GM23248 (cell line): ENCODE results near the gene EEIG2. TPM values are rescaled to one million over a fixed set of nuclear protein-coding genes. Genes with fewer than 3 reads are reported as not detected.

Experiments used
- DNase-seq: peaks from one replicate; pipeline ENCODE4 v3.0.0-alpha.2; 2015
- H2AFZ ChIP-seq: fragments of 200-600 bp; sonication (generic); 2 replicates; pipeline ENCODE4 v1.6.1; 2016; ENCODE audit warnings: antibody characterized with exemption
- H3F3A ChIP-seq: fragments of 200-600 bp; sonication (generic); 2 replicates; pipeline ENCODE4 v1.6.1; 2016; ENCODE audit warnings: mild to moderate bottlenecking, antibody characterized with exemption, mixed run types; ENCODE audit not compliant: insufficient read depth
- H3K27ac ChIP-seq: fragments of 200-600 bp; sonication (generic); 2 replicates; pipeline ENCODE4 v1.5.1; 2016; ENCODE audit warnings: mild to moderate bottlenecking
- H3K27me3 ChIP-seq: fragments of 200-600 bp; sonication (generic); replicated peaks from 2 replicates; pipeline ENCODE4 v1.6.1; 2016; ENCODE audit warnings: mild to moderate bottlenecking; ENCODE audit not compliant: insufficient read depth
- H3K36me3 ChIP-seq: fragments of 200-600 bp; sonication (generic); 2 replicates; pipeline ENCODE4 v1.6.1; 2016; ENCODE audit warnings: low read depth, mild to moderate bottlenecking
- H3K4me1 ChIP-seq: fragments of 200-600 bp; sonication (generic); 2 replicates; pipeline ENCODE4 v1.6.1; 2016; ENCODE audit warnings: mild to moderate bottlenecking; ENCODE audit not compliant: insufficient read depth
- H3K4me2 ChIP-seq: fragments of 200-600 bp; sonication (generic); one replicate; pipeline ENCODE4 v1.6.1; 2016; ENCODE audit warnings: mild to moderate bottlenecking; ENCODE audit not compliant: unreplicated experiment
- H3K4me3 ChIP-seq: fragments of 200-600 bp; sonication (generic); 2 replicates; pipeline ENCODE4 v1.5.1; 2016; ENCODE audit warnings: mild to moderate bottlenecking
- H3K79me2 ChIP-seq: fragments of 200-600 bp; sonication (generic); 2 replicates; pipeline ENCODE4 v1.6.1; 2016; ENCODE audit warnings: mild to moderate bottlenecking; ENCODE audit not compliant: insufficient read depth
- H3K9ac ChIP-seq: fragments of 200-600 bp; sonication (generic); 2 replicates; pipeline ENCODE4 v1.6.1; 2016; ENCODE audit warnings: mild to moderate bottlenecking
- H3K9me2 ChIP-seq: fragments of 200-600 bp; sonication (generic); 2 replicates; pipeline ENCODE4 v1.6.1; 2016; ENCODE audit warnings: mixed run types, mild to moderate bottlenecking, moderate library complexity; ENCODE audit not compliant: insufficient read depth
- H3K9me3 ChIP-seq: fragments of 200-600 bp; sonication (generic); one replicate; pipeline ENCODE4 v1.6.1; 2017; ENCODE audit warnings: low read depth
- H4K20me1 ChIP-seq: fragments of 200-600 bp; sonication (generic); 2 replicates; pipeline ENCODE4 v1.6.0; 2016; ENCODE audit not compliant: insufficient read depth
- EZH2 ChIP-seq: fragments of 200-600 bp; sonication (generic); IDR thresholded peaks from 2 replicates; pipeline ENCODE4 v1.6.1; 2018; ENCODE audit warnings: antibody characterized with exemption, mild to moderate bottlenecking; ENCODE audit not compliant: insufficient read depth, poor library complexity, severe bottlenecking
- EZH2phosphoT487 ChIP-seq: fragments of 200-600 bp; sonication (generic); IDR thresholded peaks from 2 replicates; pipeline ENCODE4 v1.6.1; 2018; ENCODE audit warnings: antibody characterized with exemption, moderate library complexity, mild to moderate bottlenecking, low read depth; ENCODE audit not compliant: insufficient read depth
- WGBS, 2 experiments: methylation state at CpG; one replicate each; pipeline ENCODE4 v1.1.6; 2015 to 2017; ENCODE audit warnings: low lambda C conversion rate in 2 of 2, low coverage in 1 of 2; ENCODE audit errors: missing lambda C conversion rate in 2 of 2; 5-methylcytosine and 5-hydroxymethylcytosine counted together
- in situ Hi-C: fragments of 300-500 bp; cut with MboI; formaldehyde crosslinking; loops from 2 replicates; pipeline ENCODE4 v1.15.0; 2020
- polyA plus RNA-seq: library from polyadenylated mRNA; unstranded; fragments of >200 nt; fragmentation: Nextera tagmentation; extraction: Ambion mirVana; gene quantifications from 2 replicates; pipeline ENCODE4 v1.2.1, GENCODE V29; 2016
- total RNA-seq: library from RNA; depleted of rRNA; stranded (reverse); fragments of >200 nt; shearing (Covaris generic); gene quantifications from 2 replicates; pipeline ENCODE4 v1.2.3, GENCODE V29; 2014

EEIG2 gene
- total and polyA plus RNA-seq, 2 experiments from 2014 or later = 0.70 to 5.4 TPM

GRCh38 chr1:108560189-108560873, 431 bp downstream of the EEIG2 start:
- Histone ChIP-seq H2AFZ (peak overlapping the region; percentile 87), H3K9me3 (no peaks in the 10 kb centered on the region), H4K20me1 (no peaks in the 10 kb centered on the region), H3K27ac (peak overlapping the region; percentile 22; the same call in 1 of the 2 replicates), H3K4me2 (peak overlapping the region; percentile 95), H3F3A (peaks cover 12% of the 10 kb centered on the region; the same call in 1 of the 2 replicates), H3K27me3 (no peaks in the 10 kb centered on the region), H3K79me2 (peaks cover 41% of the 10 kb centered on the region), H3K9me2 (no peaks in the 10 kb centered on the region), H3K4me1 (peaks cover 6% of the 10 kb centered on the region), H3K4me3 (peak overlapping the region; percentile 77), H3K9ac (peak overlapping the region; percentile 74), H3K36me3 (no peaks in the 10 kb centered on the region)
- peak; percentile 71 for DNase-seq
- WGBS, 2 experiments = 2% methylated on average over 32 to 57 of the region's 59 CpGs
- in situ Hi-C loops = no loop called here
- no peak for TF ChIP-seq EZH2phosphoT487
- TF ChIP-seq EZH2 = no peak

DNA sequence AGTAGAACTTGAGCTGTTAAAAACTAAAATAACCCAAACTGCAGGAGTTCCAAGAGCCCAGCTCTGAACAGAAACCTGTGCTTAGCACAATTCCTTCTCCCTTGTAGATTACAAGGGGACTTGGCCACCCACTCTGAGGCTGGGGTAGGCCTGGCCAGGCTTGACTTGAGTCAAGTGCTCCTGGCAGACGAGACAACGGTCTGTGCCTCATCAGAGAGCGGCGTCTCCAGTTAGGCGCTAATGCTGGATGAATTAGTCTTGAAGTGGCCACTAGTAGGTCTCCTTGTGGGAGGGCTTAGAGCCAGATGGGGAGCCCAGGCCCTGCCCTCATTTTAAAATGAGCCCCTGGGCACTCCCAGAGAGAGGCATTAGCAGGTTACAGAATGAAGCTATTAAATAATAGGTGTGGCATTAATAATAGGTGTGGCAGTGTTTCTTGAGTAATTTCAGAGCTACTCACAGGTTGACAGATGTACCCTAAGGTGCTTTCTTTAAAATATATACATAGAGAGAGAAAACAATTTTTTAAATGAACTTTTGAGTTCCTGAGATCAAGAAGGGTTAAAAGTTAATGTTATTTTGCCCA, 1.1 kb downstream of the EEIG2 start:
- H3K27me3 ChIP-seq = no peaks in the 10 kb centered on the region
- no peaks in the 10 kb centered on the region for H3K36me3 ChIP-seq
- peaks cover 46% of the 10 kb centered on the region for H3K79me2 ChIP-seq
- H3K9ac ChIP-seq = peak overlapping the region; percentile 74
- peak overlapping the region; percentile 95 for H3K4me2 ChIP-seq
- H3K4me1 ChIP-seq = peaks cover 6% of the 10 kb centered on the region
- no peaks in the 10 kb centered on the region for H4K20me1 ChIP-seq
- peak overlapping the region; percentile 77 for H3K4me3 ChIP-seq
- peak overlapping the region; percentile 87 for H2AFZ ChIP-seq
- peak overlapping the region; percentile 22; the same call in 1 of the 2 replicates for H3K27ac ChIP-seq
- no peak for TF ChIP-seq EZH2
- no peak for TF ChIP-seq EZH2phosphoT487
- peak; percentile 84 for DNase-seq
- H3K9me3 ChIP-seq = no peaks in the 10 kb centered on the region
- in situ Hi-C loops = no loop called here
- no peaks in the 10 kb centered on the region for H3K9me2 ChIP-seq
- H3F3A ChIP-seq = peaks cover 12% of the 10 kb centered on the region; the same call in 1 of the 2 replicates
- WGBS, 2 experiments = 3 to 6% methylated on average over 5 of the region's 5 CpGs

DNA sequence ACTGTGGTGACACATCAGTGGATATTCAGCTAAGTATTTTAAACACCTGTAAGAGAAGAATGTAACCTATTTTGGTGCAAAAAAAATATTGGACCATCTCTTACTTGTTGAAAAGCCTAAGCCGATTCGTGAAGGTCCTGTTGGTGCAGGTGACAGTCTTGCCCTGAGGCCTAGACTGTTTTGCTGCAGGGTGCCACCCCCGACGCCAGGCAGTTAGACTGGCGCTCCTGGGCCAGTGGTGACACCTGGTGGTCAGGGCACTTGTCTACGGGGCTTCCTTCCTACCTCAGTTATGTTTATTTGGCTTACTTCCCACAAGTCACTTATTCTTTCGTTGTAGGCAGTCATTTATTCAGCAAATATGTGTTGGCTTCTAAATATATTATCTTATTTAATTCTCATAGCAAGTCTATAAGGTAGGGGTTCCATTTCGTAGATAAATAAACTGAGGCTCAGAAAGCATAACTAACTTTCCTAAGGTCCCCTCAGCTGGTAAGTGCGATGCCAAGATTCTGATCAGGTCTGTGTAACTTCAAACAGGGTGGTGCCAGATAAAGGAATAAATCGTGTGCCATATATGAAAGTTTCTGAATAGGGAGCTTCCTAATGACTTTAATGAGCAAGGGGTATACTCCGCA, 1.9 kb downstream of the EEIG2 start:
- in situ Hi-C loops = no loop called here
- H2AFZ ChIP-seq = no peak overlapping the region
- H3K9me3 ChIP-seq = no peaks in the 10 kb centered on the region
- no peaks in the 10 kb centered on the region for H4K20me1 ChIP-seq
- H3K36me3 ChIP-seq = no peaks in the 10 kb centered on the region
- H3K9ac ChIP-seq = no peak overlapping the region
- TF ChIP-seq EZH2 = no peak
- TF ChIP-seq EZH2phosphoT487 = no peak
- H3F3A ChIP-seq = peaks cover 12% of the 10 kb centered on the region; the same call in 1 of the 2 replicates
- H3K27me3 ChIP-seq = no peaks in the 10 kb centered on the region
- DNase-seq = peak; percentile 17
- no peaks in the 10 kb centered on the region for H3K9me2 ChIP-seq
- H3K4me1 ChIP-seq = peaks cover 6% of the 10 kb centered on the region
- H3K4me3 ChIP-seq = no peak overlapping the region
- WGBS, 2 experiments = 72 to 80% methylated on average over 11 of the region's 11 CpGs
- no peak overlapping the region for H3K27ac ChIP-seq
- H3K79me2 ChIP-seq = peaks cover 54% of the 10 kb centered on the region
- H3K4me2 ChIP-seq = no peak overlapping the region

DNA sequence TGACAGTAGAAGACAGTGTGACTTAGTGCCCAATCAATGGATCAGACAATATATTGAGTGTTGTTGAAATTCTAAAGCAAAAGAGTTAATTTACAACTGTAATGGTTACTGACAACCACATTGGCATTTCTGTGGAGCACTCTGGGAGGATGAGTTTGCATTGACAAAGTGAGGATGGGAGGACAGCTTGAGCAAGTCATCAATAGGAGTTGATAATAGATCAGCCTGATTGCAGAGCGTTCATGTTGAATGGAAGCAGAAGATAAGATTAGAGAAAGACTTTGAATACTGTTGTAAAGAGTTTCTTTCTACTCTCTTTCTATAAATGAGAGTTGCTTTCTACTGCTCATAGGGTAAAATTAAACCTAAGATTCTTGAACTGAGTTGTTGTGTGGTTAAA, 3.9 kb downstream of the EEIG2 start:
- H2AFZ ChIP-seq = no peak overlapping the region
- in situ Hi-C loops = no loop called here
- no peaks in the 10 kb centered on the region for H3K27me3 ChIP-seq
- H3K9ac ChIP-seq = no peak overlapping the region
- 100% methylated on average over 1 of the region's 1 CpG for WGBS, 2 experiments
- H3K9me2 ChIP-seq = no peaks in the 10 kb centered on the region
- no peaks in the 10 kb centered on the region for H3K9me3 ChIP-seq
- H3K4me1 ChIP-seq = peaks cover 6% of the 10 kb centered on the region
- peaks cover 12% of the 10 kb centered on the region; the same call in 1 of the 2 replicates for H3F3A ChIP-seq
- H3K4me2 ChIP-seq = no peak overlapping the region
- no peaks in the 10 kb centered on the region for H4K20me1 ChIP-seq
- TF ChIP-seq EZH2phosphoT487 = no peak
- no peak for TF ChIP-seq EZH2
- no peak overlapping the region for H3K4me3 ChIP-seq
- H3K36me3 ChIP-seq = no peaks in the 10 kb centered on the region
- no peak for DNase-seq
- H3K27ac ChIP-seq = no peak overlapping the region
- H3K79me2 ChIP-seq = peaks cover 62% of the 10 kb centered on the region
